ENCODE results near the gene EHMT2. TPM values are rescaled to one million over a fixed set of nuclear protein-coding genes. Genes with fewer than 3 reads are reported as not detected.

EHMT2 gene
- total RNA-seq, 1 experiment from 2014 or later = 84.0 TPM

- peaks cover 22 to 36% of the 10 kb centered on the region in 2 experiments for H3K36me3 ChIP-seq (ENCODE audit: control insufficient read depth in 1 of 2, insufficient read depth in 2 of 2, low read length in 2 of 2)
- no peaks in the 10 kb centered on the region for H3K9me3 ChIP-seq (ENCODE audit: control insufficient read depth in 1 of 2, insufficient read depth in 1 of 2, low read depth in 1 of 2, low read length in 2 of 2)
- no peak overlapping the region for H3K27ac ChIP-seq (ENCODE audit: low read depth, low read length)
- no peaks in the 10 kb centered on the region for H3K4me1 ChIP-seq (ENCODE audit: control insufficient read depth in 1 of 2, insufficient read depth in 2 of 2, low read length in 2 of 2)
- no peaks in the 10 kb centered on the region for H3K27me3 ChIP-seq (ENCODE audit: insufficient read depth, low read length)
- POLR2A ChIA-PET = no interaction called here
- H3K4me2 ChIP-seq (ENCODE audit: low read length) = no peak overlapping the region
- H2AFZ ChIP-seq (ENCODE audit: low read depth, low read length, poor library complexity, severe bottlenecking) = no peak overlapping the region
- RAD21 ChIA-PET (ENCODE audit: low non-redundant PET in 1 of 2, low total read pairs in 2 of 2, uncharacterized antibody in 2 of 2, unreplicated experiment in 2 of 2) = no interaction called here
- CTCF ChIA-PET = no interaction called here
- no peaks in the 10 kb centered on the region for H4K20me1 ChIP-seq (ENCODE audit: insufficient read depth)
- no peaks in the 10 kb centered on the region for H3K9me2 ChIP-seq (ENCODE audit: insufficient read depth)
- BruUV-seq (replicated peaks) = no TSS peak
- no peaks in the 10 kb centered on the region for H3K79me2 ChIP-seq (ENCODE audit: insufficient read depth, low read length)
- no peak overlapping the region for H3K9ac ChIP-seq (ENCODE audit: low read length)
- TF ChIP-seq CBX3 (IDR thresholded peaks at IDR 0.05; ENCODE audit: low read depth) (no peak), SP1 (IDR thresholded peaks at IDR 0.05; ENCODE audit: low read depth) (no peak), ATF3 (IDR thresholded peaks at IDR 0.05) (no peak), ZNF274 (IDR thresholded peaks at IDR 0.05; ENCODE audit: low read depth, low read length) (no peak), EGR1 (IDR thresholded peaks at IDR 0.05; ENCODE audit: low read depth) (no peak), FOSL1 (IDR thresholded peaks at IDR 0.05; ENCODE audit: low read depth) (no peak), EZH2 (IDR thresholded peaks at IDR 0.05) (no peak), JUND (IDR thresholded peaks at IDR 0.05) (no peak), REST (IDR thresholded peaks at IDR 0.05; ENCODE audit: low read depth) (no peak), MAX (IDR thresholded peaks at IDR 0.05) (no peak), YY1 (IDR thresholded peaks at IDR 0.05; ENCODE audit: extremely low read depth, insufficient replicate concordance, low read depth, low read length) (no peak), ELF1 (IDR thresholded peaks at IDR 0.05; ENCODE audit: borderline replicate concordance, low read depth) (no peak), EZH2phosphoT487 (IDR thresholded peaks at IDR 0.05; ENCODE audit: borderline replicate concordance) (no peak), POLR2AphosphoS5 (IDR thresholded peaks at IDR 0.05; ENCODE audit: low read depth, low read length) (no peak), TCF7L2 (IDR thresholded peaks at IDR 0.05; ENCODE audit: borderline replicate concordance, extremely low read depth, insufficient read depth, insufficient read length) (no peak), SIN3A (IDR thresholded peaks at IDR 0.05; ENCODE audit: low read depth) (no peak), SRF (IDR thresholded peaks at IDR 0.05; ENCODE audit: low read depth) (no peak), CEBPB (IDR thresholded peaks at IDR 0.05; ENCODE audit: low read depth) (no peak)
- ATAC-seq (no peak), DNase-seq (ENCODE audit: low read depth, low spot score) (no peak)
- intact Hi-C loops (cut with micrococcal nuclease) = no loop called here
- no peak overlapping the region for H3K4me3 ChIP-seq (replicated peaks in 1 of 2; ENCODE audit: low read depth in 1 of 2, low read length in 2 of 2)
These were observed 18.4 kb downstream of the EHMT2 start for GRCh38 chr6:31879143-31879542.

Measured in HCT116 (cell line).